Measurements from ENCODE around the gene REXO5. TPM values are rescaled to one million over a fixed set of nuclear protein-coding genes. Genes with fewer than 3 reads are reported as not detected.

REXO5 gene
- total RNA-seq, 1 experiment from 2014 or later = 9.1 TPM

DNA sequence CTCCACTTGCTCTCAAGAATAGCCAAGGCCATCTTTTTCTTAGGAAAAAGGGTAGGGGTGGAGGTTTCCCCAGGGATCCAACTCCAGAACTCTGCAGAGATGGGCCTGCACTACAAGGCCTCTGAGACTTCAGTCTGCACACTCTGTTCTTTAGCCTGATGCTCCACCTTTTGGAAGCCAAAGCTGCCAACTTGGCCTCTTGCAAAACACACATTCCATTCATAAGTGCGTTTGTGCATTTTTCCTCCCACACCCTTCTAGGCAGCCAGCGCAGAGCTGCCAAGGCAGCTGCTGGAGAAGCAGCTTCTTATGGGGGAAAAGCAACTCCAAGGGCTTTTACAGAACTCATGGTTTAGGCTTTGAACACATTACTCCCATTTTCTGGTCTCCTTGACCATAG is 45.3 kb downstream of the REXO5 start:
- peak; percentile 63 for DNase-seq (ENCODE audit: low spot score)
- Histone ChIP-seq H3K27me3 (replicated peaks; ENCODE audit: insufficient read depth, low read depth, low read length, poor library complexity) (no peaks in the 10 kb centered on the region), H3K4me3 (ENCODE audit: low read depth, low read length, poor library complexity, severe bottlenecking) (no peak overlapping the region), H3K27ac (ENCODE audit: low read depth, low read length, poor library complexity, severe bottlenecking) (no peak overlapping the region), H3K4me1 (ENCODE audit: insufficient read depth, low read length, poor library complexity, severe bottlenecking) (no peaks in the 10 kb centered on the region), H3K9me3 (ENCODE audit: low read depth, low read length, poor library complexity, severe bottlenecking) (no peaks in the 10 kb centered on the region), H3K36me3 (ENCODE audit: insufficient read depth, low read length, poor library complexity, severe bottlenecking) (no peaks in the 10 kb centered on the region)
- intact Hi-C loops (cut with micrococcal nuclease; ENCODE audit: unreplicated experiment) = loop anchor here (5.0 to 10.0 kb wide), 3 partner anchors 93 to 296 kb away; no protein-coding TSS in a partner anchor
- CTCF ChIA-PET = no interaction called here
- POLR2A ChIA-PET (ENCODE audit: low non-redundant PET) = no interaction called here
- TF ChIP-seq, protein P1, sequence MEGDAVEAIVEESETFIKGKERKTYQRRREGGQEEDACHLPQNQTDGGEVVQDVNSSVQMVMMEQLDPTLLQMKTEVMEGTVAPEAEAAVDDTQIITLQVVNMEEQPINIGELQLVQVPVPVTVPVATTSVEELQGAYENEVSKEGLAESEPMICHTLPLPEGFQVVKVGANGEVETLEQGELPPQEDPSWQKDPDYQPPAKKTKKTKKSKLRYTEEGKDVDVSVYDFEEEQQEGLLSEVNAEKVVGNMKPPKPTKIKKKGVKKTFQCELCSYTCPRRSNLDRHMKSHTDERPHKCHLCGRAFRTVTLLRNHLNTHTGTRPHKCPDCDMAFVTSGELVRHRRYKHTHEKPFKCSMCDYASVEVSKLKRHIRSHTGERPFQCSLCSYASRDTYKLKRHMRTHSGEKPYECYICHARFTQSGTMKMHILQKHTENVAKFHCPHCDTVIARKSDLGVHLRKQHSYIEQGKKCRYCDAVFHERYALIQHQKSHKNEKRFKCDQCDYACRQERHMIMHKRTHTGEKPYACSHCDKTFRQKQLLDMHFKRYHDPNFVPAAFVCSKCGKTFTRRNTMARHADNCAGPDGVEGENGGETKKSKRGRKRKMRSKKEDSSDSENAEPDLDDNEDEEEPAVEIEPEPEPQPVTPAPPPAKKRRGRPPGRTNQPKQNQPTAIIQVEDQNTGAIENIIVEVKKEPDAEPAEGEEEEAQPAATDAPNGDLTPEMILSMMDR (conservative IDR thresholded peaks at IDR 0.05; ENCODE audit: low read depth, low read length) = no peak
- TF ChIP-seq EZH2 (IDR thresholded peaks at IDR 0.05; ENCODE audit: borderline replicate concordance, low read depth, low read length, poor library complexity, severe bottlenecking) = no peak
- BruUV-seq (replicated peaks) = no TSS peak

DNA sequence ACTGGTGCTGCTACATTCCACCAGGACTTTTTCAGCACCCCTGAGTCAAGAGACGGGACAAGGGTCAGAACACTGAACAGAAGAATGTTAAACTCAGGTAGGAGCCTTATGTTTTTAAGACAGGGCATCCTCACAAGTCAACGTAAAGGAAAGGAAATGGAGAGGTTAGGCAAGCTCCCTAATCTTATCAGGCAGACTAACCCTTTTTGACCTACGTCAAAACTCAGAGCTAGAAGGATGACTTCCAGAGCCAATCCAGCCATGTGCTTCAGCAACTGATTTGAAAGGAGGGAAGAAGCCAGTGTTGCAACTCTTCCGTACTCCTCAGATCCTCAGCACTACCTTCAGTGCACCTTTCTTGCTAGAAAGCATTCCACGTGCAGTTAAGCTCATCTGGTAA is 46.8 kb downstream of the REXO5 start:
- no peak for DNase-seq (ENCODE audit: low spot score)
- TF ChIP-seq, protein P1 (conservative IDR thresholded peaks at IDR 0.05; ENCODE audit: low read depth, low read length) = no peak
- no peak for TF ChIP-seq EZH2 (IDR thresholded peaks at IDR 0.05; ENCODE audit: borderline replicate concordance, low read depth, low read length, poor library complexity, severe bottlenecking)
- Histone ChIP-seq H3K9me3 (ENCODE audit: low read depth, low read length, poor library complexity, severe bottlenecking) (no peaks in the 10 kb centered on the region), H3K4me3 (ENCODE audit: low read depth, low read length, poor library complexity, severe bottlenecking) (no peak overlapping the region), H3K27me3 (replicated peaks; ENCODE audit: insufficient read depth, low read depth, low read length, poor library complexity) (no peaks in the 10 kb centered on the region), H3K27ac (ENCODE audit: low read depth, low read length, poor library complexity, severe bottlenecking) (no peak overlapping the region), H3K4me1 (ENCODE audit: insufficient read depth, low read length, poor library complexity, severe bottlenecking) (no peaks in the 10 kb centered on the region), H3K36me3 (ENCODE audit: insufficient read depth, low read length, poor library complexity, severe bottlenecking) (no peaks in the 10 kb centered on the region)
- ChIA-PET CTCF (no interaction called here), POLR2A (ENCODE audit: low non-redundant PET) (no interaction called here)
- no TSS peak for BruUV-seq (replicated peaks)
- intact Hi-C loops (cut with micrococcal nuclease; ENCODE audit: unreplicated experiment) = loop anchor here (5.0 to 10.0 kb wide), 3 partner anchors 92 to 294 kb away; no protein-coding TSS in a partner anchor

DNA sequence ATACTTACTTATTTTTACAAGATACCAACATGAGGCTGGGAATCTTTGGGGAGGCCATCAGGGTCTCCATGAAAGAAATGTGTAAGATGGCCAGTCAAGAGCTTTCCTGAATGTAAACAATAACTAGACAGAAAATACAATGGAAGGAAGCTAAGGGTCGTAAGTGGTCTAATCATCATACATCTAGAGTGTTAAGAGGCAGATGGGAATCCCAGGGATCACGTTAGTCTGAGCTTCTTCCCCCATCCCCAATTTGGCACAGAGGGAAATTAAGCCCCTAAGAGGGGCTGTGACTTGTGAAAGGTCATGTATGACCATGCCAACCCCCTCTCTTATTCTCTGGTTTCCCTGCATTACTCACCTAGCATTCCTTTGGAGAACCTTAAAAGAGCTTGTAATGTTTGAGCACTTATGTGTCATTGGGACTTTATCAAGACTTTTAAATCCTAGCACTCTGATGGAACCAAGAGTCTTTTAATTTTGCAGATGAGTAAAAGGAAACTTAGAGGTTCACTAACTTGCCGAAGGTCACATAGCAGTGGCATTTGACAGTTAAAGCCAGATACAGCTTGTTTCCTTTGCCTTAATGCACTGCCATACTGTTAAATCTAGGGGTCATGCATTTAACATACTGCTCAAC is 47.8 kb downstream of the REXO5 start:
- intact Hi-C loops (cut with micrococcal nuclease; ENCODE audit: unreplicated experiment) = loop anchor here (5.0 to 10.0 kb wide), 3 partner anchors 91 to 293 kb away; no protein-coding TSS in a partner anchor
- H3K4me3 ChIP-seq (ENCODE audit: low read depth, low read length, poor library complexity, severe bottlenecking) = no peak overlapping the region
- ChIA-PET POLR2A (ENCODE audit: low non-redundant PET) (no interaction called here), CTCF (no interaction called here)
- no peak overlapping the region for H3K27ac ChIP-seq (ENCODE audit: low read depth, low read length, poor library complexity, severe bottlenecking)
- no peaks in the 10 kb centered on the region for H3K27me3 ChIP-seq (replicated peaks; ENCODE audit: insufficient read depth, low read depth, low read length, poor library complexity)
- H3K36me3 ChIP-seq (ENCODE audit: insufficient read depth, low read length, poor library complexity, severe bottlenecking) = no peaks in the 10 kb centered on the region
- no peaks in the 10 kb centered on the region for H3K9me3 ChIP-seq (ENCODE audit: low read depth, low read length, poor library complexity, severe bottlenecking)
- BruUV-seq (replicated peaks) = no TSS peak
- TF ChIP-seq, protein P1 (conservative IDR thresholded peaks at IDR 0.05; ENCODE audit: low read depth, low read length) = no peak
- no peak for TF ChIP-seq EZH2 (IDR thresholded peaks at IDR 0.05; ENCODE audit: borderline replicate concordance, low read depth, low read length, poor library complexity, severe bottlenecking)
- H3K4me1 ChIP-seq (ENCODE audit: insufficient read depth, low read length, poor library complexity, severe bottlenecking) = no peaks in the 10 kb centered on the region
- no peak for DNase-seq (ENCODE audit: low spot score)
